Measurements from ENCODE around the gene TELO2. TPM values are rescaled to one million over a fixed set of nuclear protein-coding genes. Genes with fewer than 3 reads are reported as not detected.
"Not testable (repeated sequence)": the region's sequence is repeated elsewhere in the genome, so short reads cannot be mapped to it uniquely, and the experiment has no call there.

TELO2 gene
- total RNA-seq, 1 donor from 2014 or later = 11.7 TPM

DNA sequence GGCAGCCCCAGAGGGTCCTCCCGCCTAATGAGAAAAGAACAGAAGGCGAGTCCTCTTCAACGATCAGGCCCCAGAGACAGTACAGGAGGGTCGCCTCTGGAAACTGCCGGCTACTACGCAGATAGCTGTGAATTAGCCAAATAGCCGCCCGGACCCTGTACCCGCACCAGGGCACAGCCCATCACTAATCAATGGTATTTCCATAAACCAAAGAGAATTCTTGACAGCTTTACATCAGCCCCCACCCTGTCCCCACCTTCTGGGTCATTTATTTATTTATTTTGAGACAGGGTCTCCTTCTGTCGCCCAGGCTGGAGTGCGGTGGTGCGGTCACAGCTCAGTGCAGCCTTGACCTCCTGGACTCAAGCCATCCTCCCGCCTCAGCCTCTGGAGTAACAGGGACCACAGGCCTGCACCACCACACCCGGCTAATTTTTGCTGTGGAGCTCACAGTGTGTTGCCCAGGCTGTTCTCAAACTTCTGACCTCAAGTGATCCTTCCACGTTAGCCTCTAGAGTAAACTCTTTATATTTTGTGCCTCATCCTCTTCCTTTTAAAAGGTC lies 17.5 kb upstream of the TELO2 start:
- DNase-seq = no peak

DNA sequence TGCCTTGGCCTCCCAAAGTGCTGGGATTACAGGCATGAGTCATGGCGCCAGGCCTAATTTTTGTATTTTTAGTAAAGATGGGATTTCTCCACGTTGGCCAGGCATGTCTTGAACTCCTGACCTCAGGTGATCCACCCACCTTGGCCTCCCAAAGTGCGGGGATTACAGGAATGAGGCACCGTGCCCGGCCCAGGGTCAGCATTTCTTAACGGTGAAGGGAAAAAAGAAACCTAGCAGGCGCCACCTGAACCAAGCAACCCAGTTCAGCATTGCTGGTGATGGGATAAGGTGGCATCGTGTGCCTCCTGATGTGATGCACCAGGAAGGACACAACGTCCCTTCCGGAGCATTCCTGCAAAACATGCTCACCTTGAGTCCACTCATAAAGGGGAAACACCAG lies 16.1 kb upstream of the TELO2 start:
- DNase-seq = no peak

DNA sequence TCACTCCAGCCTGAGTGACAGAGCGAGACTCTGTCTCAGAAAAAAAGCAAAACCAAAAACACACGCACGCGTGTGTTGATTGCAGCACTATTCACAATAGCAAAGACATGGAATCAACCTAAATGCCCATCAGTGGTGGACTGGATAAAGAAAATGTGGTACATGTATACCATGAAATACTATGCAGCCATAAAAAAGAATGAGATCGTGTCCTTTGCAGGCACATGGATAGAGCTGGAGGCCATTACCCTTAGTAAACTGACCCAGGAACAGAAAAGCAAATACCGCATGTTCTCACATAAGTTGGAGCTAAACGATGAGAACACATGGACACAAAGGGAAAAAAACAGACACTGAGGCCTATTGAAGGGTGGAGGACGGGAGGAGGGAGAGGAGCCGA lies 14.2 kb upstream of the TELO2 start:
- DNase-seq = not testable (repeated sequence)

DNA sequence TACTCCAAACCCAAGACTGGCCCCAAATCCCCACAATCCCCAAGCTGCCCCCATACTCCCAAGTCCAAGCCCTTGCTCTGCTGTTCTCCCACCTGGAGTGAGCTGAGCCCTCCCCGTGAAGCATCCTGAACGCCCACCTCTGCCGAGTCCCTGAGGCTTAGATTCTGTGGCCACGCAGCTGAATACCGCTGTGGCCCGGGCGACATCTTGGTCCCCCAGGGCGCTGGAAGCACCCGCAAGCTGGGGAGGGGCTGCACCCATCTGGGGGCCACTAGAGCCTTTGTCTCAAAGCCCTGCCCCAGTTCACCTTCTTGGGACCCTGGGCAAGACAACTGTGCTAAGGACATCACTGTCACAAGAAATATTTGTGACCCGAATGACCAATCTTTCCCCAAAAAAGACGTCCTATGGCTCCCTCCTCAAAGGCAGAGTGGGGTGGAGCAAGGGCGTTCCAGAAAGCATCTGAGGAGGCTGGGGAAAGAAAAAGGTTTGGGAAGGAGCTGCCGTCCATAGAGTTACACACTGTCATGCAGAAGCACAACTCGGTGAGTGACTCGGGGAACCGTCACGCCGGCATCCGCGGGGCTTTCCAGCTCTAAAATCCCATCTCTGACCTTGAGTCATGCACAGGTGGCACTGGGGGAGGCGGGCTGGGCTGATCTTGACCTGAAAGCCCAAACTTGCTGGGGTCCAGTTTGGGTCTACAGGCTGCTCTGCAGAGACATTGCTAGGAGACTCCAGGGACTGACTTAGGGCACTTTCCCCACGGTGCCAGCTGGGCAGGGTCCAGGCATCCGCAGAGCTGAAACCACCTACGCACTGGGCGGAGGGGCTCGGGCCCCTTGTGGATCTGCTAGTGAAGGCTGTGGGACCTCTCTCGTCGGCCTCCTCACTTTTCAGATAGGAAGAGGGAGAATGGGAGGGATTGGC lies 11.0 kb upstream of the TELO2 start:
- DNase-seq = no peak

DNA sequence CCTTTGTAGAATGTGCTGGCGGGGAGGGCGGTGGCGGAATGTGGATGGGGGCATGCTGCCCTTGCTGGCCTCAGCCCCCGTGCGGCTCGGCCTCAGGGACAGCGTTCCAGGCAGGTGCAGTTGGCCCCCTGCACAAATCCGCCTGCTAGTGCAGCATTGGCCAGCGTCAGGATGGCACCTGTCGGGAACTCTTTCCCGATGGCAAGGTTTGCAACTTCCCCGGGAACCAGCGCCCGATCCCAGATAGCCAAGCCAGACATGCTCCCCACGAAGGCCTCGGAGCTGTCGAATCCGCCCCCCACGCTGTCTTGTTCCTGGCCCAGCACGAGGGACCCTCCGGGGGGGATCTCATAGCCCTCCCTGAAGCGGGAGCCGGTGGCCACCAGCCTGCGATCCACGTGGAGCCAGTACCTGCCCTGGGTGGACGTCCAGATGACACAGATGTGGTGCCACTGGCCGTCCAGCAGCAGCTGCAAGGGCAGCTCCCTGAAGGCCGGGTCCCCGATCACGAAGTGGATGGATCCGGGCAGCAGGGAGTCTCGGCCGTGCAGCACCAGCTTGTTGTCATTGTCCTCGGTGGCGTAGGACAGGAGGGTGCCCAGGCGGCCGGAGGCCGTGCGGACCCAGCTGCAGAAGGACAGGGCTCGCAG lies 7.2 kb upstream of the TELO2 start:
- no peak for DNase-seq

DNA sequence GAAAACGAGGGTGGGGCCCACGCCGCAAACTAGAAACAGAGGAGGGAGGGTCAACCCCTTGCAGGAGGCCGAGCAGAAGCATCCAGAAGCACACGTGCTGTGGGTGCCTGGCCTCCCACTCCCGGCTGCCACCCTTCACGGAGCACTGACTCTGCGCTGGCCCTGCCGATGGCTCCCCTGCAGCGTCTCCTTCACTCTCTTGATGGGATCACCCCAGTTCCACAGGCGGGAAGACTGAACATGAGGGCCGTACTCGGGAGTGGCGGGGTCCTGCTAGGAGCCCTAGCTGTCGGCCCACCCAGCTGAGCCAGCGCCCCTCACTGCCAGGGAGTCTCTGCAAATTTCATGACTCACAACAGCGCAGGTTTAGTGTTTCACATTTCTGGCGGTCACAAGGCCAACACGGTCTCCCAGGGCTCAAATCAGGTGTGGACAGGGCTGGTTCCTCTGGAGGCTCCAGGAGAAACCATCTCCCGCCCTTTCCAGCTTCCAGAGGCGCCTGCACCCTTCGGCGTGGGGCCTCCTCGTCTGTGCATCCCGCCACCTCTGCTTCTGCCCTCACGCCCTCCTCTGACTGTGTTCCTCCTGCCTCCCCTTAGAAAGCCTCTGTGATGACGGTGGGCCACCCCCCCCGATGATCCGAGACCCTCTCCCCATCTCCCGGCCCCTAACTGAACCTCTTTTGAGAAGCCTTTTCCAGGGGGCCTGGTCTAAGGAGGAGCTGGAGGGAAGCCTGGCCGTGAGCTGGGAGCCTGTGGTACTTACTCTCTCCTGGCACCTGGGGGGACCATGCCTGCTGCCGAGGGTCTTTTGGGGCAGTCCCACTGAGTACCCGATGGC lies 6.4 kb upstream of the TELO2 start:
- DNase-seq = no peak

DNA sequence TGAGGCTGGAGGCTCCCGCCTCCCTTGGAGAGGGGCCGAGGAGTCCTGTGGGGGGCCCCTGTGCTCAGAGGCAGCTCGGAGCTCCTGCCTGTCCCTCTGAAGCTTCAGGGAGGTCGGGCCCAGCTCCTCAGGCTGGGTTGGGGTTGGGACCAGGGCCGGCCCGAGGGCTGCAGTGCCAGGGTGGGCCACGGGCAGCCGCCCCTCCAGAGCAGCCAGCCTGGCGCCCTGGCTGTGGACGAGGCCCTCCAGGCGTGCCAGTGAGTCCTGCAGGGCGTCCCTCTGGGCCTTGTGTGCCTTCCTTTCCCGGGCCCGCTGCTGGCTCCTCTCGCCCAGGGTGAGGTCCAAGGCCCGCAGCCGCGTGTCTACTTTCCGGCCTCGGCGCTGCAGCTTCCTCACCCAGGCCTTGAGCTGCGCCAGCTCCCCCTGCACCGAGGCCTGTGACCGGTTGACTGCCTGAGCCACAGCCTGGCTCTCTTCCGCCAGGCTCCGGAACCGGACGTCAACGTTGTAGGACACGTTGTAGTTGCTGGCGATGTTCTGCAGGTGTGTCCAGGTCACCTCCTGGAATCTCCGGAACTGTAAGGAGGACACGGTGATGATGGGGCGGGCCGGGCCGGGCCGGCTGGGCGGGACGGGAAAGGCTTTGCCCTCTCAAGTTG lies 5.6 kb upstream of the TELO2 start:
- DNase-seq = no peak

DNA sequence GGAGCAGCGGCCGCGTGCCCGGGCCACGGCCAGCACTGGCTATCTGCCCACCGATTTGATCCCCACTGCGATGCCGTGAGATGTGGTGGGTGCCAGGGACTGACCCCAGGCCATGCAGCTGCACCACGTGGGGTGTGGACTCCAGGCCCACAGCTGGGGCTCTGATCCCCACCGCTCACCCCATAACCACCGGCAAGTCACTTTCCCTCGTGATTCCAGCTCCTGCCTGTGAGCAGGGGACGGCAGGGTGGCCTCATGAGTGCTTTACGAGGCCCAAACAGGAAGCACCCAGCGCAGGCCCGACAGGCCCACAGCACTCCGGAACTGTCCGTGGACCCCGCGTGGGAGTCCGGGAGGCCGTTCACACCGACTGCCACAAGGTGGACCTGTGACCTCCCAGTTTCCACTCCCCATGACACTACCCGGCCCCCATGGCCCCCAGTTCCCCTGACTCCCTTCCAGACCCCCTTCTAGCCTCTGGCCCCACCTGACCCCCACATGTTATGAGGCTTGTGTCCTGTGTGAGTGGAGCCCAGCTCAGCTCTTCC lies 5.0 kb upstream of the TELO2 start:
- DNase-seq = no peak

DNA sequence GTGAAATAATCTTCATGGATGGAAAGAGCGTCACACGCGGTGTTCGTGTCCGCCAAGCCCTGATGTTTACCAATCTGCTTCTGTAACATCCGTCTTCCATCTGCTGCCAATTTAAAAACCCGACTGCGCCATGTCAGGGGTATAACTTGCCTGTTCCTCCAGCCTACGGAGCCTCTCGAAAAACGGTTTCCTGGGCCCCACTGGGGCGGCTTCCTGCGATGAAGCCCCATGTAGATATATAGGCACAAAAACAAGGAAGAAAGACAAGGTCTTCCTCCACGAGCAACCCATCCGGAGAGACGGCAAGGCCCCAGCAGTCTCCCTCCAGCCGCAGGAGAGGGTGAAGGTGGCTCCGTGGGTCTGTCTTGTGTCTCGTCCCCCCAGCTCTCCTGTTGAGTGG lies 4.5 kb upstream of the TELO2 start, which contains the start of gene PTX4:
PTX4 (minus strand) TSS at position 326 of the 400 bp plus-strand sequence; CDS start at position 291, 35 bp downstream.
- no peak for DNase-seq

DNA sequence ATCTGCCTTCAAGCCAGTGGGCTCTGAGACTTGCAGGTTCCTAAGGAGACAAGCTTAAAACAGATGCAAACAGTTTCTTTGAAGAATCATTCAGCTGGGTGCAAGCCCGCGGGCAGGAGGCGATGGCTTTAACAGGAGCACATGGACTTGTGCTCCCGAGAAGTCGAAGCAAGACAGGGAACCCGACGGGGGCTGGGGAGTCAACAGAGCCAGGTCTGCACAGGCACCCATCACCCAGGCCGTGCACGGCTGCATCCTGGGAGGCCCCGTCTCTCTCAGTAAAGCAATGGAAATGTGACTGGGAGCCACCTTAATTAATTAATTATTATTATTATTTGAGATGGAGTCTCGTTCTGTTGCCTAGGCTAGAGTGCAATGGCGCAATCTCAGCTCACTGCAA lies 4.1 kb upstream of the TELO2 start:
- DNase-seq = no peak

DNA sequence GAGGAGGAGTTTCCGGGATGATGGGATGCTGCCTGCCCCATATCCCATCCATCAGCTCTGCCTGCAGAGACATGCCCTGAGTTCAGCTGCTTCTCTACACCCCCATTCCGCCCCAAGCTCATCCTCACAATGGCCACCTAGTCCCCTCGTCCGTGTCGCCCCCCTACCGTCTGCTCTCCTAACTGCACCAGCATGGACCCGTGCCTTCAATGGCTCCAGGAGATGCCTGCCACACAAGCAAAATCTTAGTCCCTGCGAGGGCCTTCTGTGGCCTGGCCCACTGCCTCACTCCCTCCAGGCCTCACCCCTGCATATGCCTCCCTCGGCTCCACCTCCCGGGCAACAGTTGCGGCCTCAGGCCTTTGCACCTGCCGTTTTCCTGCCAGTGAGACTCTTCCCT lies 1.8 kb upstream of the TELO2 start:
- DNase-seq = no peak

DNA sequence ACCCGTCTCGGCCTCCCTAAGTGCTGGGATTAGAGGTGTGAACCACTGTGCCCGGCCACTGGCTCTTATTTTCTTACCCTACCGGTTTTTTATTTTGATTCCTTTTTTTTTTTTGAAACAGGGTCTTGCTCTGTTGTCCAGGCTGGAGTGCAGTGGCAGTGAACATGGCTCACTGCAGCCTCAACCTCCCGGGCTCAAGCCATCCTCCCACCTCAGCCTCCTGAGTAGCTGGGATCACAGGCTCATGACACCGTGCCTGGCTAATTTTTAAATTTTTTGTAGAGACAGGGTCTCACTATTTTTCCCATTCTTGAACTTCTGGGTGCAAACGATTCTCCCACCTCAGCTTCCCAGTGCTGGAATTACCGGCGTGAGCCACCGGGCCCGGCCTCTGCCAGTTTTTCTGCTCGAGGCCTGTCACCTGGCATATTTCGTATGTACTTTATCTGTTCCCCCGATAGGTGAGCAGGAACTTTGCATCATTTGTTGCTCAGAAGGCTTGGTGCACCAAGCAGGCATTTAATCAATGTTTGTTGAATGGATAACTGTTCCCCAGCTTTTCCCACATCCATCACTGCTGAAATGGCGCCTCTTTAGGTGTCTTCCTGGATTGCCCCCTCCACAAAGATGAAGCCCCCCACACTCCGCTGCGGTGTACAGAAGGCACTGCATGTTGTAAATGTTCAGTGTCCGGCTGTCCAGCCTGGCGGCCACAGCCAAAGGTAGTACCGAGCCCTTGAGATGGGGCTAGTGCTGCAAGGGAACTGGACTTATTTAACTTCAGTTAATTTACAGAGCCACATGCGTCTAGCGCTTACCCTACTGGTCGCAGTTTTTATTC lies 858 bp upstream of the TELO2 start:
- DNase-seq = no peak

DNA sequence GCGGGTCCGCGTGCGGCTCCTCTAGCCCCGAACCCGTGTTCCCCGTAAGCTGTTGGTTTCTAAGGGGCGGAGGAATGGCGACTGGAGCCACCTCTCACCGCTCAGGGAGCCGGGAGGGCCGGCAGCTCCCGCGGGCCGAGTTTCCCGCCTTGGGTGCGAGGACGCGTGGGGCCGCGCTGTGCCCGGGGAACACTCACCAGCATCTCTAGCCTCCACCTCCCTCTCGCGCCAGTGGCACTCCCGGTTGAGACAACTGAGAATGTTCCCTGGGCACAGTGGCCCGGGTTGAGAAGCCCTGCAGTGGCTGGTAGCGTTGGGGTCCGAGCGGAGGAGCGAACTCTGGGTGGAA lies 560 bp downstream of the TELO2 start:
- DNase-seq = no peak

DNA sequence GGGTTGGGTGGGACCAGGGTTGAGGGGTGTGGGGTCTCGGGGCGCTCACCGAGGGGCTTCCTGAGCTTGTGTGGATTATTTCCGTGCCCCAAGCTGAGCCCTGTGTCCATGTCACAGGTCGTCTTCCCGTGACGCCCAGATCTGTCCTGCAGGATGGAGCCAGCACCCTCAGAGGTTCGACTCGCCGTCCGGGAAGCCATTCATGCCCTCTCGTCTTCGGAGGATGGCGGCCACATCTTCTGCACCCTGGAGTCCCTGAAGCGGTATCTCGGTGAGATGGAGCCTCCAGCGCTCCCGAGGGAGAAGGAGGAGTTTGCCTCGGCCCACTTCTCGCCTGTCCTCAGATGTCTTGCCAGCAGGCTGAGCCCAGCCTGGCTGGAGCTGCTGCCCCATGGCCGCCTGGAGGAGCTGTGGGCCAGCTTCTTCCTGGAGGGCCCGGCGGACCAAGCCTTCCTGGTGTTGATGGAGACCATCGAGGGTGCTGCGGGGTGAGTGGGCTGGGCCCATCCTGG lies 1.0 kb downstream of the TELO2 start:
- no peak for DNase-seq

DNA sequence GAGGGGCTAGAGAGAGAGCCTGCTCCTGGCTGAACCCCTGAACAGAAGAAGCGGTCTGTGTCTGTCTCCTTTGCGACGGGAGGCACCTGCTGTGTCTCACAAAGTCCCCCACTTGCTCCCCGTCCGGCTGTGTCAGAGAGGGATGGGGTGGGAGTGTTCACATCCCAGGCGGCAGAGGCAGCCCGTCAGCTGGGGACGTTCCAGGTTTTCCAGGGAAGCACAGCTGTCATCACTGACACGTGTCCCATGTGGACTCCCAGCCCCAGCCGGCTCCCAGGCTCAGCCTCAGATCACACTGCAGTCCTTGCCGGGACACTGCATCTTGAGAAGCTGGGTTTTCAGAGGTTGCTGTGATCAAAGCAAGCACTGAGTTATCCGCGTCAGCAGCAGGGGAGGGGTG lies 1.6 kb downstream of the TELO2 start:
- no peak for DNase-seq

DNA sequence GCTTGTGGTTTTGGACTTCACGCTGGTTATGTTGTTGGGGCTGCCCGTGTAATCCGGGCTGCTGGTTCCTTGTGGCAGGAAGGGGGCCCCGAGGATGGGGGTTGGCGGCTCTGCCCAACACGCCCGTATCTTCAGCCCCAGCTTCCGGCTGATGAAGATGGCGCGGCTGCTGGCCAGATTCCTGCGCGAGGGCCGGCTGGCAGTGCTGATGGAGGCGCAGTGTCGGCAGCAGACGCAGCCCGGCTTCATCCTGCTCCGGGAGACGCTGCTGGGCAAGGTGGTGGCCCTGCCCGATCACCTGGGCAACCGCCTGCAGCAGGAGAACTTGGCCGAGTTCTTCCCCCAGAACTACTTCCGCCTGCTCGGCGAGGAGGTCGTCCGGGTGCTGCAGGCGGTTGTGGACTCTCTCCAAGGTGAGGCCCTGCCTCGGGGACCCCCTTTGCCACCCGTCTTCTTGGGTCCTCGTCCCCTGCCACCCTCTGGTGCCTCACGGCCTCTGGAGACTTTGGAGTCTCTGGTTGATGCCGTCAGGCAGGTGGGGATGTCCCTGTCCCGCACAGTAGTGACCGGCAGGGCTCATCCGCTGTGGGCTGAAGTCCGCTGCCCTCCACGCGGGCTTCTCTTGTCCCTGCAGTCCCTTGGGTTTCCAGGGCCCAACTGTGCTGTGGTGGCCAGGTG lies 2.2 kb downstream of the TELO2 start:
- DNase-seq = no peak

DNA sequence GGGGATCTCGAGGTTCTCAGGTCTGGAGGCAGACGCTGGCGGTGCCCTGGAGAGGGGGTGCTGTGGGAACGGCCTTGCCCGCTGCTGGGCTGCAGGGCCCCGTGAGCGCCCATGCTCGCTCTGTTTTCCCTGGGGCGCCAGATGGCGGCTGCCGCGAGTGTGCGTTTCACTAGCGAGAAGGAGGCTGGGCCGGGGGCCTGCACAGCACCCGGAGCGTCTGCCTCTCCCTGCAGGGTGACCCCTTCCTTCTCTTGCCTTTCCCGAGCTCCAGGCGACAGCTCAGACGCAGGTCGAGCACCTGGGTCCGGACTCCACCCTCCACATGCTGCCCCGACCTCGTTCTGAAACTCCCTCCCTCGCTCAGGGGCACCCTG lies 2.7 kb downstream of the TELO2 start:
- no peak for DNase-seq

DNA sequence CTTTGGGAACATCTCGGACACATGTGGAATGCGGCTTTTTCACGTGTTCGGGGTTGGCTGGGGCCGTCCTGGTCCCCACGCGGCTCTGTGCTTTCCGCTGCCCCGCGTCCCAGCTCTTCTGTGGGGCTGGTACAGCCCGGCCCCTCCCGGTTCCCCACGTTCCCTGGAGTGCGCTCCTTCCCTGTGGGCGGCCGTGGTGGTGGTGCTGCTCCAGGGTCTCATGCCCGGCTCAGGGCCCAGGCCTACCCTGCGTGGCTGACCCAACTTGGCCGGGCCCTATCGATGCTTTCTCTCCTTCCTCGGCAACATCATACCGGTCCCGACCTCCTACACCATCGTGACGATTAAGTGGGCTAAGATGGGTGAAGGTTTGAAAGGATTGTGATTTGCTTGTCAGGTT lies 3.3 kb downstream of the TELO2 start:
- no peak for DNase-seq

DNA sequence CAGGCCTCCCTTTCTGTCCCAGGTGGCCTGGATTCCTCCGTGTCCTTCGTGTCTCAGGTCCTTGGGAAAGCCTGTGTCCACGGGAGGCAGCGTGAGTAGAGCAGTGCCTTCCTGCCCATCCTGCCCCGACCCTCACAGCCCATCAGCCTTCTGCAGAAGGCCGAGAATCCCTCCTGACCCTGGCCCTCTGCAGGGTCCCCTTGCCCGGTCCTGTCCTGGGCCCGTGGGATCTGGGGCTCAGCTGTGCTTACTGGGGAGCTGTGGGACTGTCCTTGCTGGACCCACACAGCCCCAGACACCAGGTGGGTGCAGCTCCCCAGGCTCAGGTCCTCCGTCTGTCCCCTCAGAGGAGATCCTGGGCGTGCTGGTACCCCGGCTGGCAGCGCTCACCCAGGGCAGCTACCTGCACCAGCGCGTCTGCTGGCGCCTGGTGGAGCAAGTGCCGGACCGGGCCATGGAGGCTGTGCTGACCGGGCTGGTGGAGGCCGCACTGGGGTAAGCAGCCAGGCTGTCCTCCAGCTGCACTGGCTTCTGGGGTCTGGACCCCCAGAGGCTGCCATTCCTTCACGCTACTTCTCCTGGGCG lies 3.9 kb downstream of the TELO2 start:
- DNase-seq = no peak
